NCI-H82 (cell line): ENCODE measurements around the gene KIF3C.

Experiments
- DNase-seq: peaks from one replicate; lab custom pipeline; 2025; lab: John Stamatoyannopoulos, UW

Gene KIF3C

GRCh38 chr2:25877431-25878360 is 104.6 kb downstream of the KIF3C start:
- peak; percentile 77 for DNase-seq
